SK-N-DZ (cell line): Measurements from ENCODE around the gene PLIN4.
A peak's percentile ranks its signal among the peaks of the same experiment; 100 is the strongest.
"Not testable (repeated sequence)": the region's sequence is repeated elsewhere in the genome, so short reads cannot be mapped to it uniquely, and the experiment has no call there.

Experiments
- DNase-seq: peaks from one replicate; pipeline ENCODE4 v3.0.0-alpha.2; 2015; ENCODE audit warnings: low spot score

Gene PLIN4

GRCh38 chr19:4527377-4527776 is 9.1 kb upstream of the PLIN4 start:
- DNase-seq, result not testable (repeated sequence)

DNA sequence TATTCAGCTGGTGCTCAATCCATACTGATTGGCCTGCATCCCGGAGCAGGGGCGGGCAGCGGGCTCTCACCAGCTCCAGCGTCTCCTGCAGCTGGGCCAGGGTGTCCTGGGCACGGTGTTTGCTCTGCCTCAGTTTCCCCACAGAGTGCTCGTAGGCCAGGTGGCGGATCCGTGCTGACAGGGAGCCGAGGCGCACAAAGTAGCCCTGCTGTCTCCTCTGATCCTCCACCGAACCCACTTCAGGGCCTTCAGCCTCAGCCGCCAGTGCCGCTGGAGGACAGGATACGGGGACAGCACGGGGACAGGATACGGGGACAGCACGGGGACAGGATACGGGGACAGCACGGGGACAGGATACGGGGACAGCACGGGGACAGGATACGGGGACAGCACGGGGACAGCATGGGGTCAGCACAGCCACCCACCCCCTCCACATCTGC is 7.3 kb upstream of the PLIN4 start:
- no peak for DNase-seq

DNA sequence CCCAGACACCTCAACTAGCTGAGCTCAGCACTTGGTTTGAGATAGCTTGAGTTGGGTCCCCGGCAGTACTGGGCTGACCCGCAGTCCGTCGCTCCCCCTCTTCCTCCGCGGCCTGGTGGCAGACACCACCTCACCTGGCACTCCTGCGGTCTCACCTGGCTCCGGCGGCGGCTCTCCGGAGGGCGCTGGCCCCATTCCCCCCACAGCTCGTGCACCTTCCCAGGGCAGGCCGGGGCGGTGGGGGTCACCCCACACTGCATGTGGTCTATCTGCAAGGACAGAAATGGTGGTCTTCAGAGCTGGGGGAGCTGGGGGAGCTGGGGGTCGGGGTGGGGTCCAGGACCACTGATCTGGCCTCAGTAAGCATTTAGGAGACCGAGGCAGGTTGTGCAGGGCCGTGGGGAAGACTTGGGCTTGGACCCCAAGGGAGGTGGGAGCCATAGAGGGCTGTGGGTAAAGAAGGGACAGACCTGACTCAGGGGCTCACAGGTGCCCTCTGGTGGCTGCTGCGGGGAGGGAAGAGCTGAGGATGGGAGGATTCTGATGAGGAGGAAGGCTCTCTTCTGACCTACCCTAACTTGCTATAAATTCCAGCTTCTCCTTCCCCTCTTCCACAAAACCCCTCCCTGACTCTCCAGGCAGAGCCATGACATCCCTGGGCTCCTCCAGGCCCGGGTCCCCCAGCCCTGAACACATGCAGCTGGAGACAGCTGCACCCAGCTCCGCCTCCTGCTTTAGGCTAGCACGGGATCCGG is 6.7 kb upstream of the PLIN4 start:
- peak; percentile 50 for DNase-seq

DNA sequence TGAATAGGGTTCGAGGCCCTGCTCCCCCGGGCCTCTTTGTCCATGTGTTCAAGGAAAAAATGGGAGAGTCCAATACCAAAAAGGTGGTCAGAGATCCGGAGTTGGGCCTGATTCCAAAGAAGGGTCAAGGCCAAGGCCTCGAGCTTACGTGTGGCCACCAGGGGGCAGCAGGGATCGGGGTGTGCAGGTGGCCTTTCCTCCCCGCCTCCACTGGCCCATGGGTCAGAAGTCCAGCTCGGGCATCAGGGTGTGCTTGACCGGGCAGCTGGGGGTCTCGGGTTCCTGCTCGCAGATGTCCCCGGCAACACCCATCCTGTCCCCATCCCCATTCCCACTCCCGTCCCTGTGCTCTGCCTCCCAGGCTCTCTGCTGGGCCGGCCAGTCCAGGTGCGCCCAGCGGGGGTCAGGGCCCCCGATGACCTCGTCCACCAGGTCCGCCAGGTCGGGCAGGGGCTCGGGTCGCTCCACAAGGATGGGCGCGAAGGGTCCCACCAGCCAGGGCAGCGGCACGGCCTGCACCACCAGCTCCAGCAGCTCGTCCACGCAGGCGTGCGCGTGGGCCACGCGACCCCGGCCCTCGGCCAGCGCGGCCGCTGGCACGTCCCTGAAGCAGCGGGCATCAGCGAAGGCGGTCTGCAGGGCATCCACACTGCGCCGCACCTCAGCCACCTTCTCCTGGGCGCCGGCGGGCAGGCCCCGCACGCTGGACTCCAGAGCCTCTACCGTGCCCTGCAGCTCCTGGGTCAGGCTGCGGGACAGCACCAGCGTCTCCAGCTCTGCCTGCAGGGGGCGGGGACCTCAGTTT is 5.2 kb upstream of the PLIN4 start:
- DNase-seq, result no peak

DNA sequence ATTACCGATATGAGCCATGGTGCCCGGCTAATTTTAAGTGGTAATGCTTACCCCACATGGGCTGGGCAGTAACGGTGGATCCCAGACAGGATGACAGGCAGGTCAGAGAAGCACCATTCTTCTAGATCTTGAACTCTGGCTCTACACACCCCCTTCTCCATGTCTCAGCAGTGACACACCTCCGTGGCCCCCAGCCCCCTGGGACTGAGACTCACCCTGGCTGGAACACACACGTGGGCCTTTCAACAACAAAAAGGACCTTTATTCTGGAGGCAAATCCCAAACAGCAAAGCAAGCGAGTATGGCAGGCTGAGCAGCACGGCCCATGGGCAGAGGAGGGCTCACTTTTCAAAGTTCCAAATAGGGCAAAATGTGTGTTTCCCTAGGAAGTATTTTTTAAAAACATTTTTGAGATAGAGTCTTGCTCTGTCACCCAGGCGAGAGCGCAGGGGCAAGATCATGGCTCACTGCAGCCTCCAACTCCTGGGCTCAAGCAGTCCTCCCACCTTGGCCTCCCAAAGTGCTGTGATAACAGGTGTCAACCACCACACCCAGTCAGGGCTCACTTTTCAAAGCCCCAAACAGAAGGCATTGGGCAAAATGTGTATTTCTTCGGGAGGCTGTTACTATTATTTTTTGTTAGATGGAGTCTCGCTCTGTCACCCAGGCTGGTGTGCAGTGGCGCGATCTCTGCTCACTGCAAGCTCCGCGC is 4.2 kb upstream of the PLIN4 start:
- DNase-seq, result no peak

DNA sequence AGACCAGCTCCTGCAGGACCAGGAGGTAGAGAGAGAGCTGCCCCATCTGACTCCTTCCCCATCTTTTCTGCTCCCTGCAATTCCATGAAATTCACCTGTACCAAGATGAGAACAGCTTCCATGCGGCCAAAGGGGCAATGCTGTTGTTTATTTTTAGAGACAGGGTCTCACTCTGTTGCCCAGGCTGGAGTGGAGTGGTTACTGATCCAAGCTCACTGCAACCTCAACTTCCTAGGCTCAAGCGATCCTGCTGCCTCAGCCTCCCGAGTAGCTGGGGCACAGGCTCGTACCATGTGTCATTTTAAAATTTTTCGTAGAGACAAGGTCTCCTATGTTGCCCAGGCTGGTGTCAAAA is 3.6 kb upstream of the PLIN4 start:
- DNase-seq, result no peak

- DNase-seq, result no peak
These were observed 3.0 kb upstream of the PLIN4 start for GRCh38 chr19:4521170-4521887.

- no peak for DNase-seq
These were observed 1.4 kb upstream of the PLIN4 start for GRCh38 chr19:4519521-4520277.

DNA sequence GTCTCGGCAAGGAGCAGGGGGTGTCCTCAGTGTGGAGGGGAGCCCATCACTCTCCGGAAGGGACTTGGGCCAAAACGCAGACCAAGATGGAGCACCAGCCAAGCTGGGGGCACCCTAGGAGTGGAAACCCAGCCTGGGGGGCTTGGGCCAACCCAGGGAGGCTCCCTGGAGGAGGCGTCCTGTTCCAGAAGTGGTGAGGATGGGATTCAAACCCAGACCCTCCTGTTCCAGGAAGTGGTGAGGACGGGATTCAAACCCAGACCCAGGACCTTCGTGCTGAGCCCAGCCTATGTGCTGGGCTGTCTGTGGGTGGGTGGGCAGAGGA is 848 bp upstream of the PLIN4 start:
- DNase-seq, result no peak

DNA sequence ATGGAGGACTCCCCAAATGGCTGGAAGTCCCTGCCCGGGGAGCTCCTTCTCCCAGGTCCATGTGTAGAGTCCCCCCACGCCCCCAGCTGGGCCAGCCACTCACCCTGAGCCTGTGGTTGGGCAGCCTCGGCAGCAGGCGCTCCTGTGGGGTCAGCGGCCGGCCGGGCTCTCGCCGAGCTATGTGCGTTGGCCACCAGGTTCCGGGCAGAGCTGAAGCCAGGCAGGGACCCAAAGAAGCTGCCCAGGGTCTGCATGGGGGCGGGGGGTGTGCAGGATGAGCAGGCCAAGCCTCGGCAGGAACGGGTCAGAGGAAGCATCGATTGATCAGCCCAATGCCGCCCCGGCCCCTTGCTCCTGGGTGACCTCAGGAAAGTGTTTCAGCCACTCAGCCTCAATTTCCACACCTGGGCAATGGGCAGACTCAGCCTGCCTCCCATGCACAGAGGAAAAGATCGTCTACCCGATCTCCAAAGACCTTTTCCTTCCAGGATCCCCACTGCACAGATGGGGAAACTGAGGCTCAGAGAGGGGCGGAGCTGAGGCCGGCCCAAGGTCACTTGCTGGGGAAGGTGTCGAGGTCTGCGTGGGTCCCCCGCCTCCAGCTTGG is 732 bp downstream of the PLIN4 start:
- DNase-seq, result no peak

DNA sequence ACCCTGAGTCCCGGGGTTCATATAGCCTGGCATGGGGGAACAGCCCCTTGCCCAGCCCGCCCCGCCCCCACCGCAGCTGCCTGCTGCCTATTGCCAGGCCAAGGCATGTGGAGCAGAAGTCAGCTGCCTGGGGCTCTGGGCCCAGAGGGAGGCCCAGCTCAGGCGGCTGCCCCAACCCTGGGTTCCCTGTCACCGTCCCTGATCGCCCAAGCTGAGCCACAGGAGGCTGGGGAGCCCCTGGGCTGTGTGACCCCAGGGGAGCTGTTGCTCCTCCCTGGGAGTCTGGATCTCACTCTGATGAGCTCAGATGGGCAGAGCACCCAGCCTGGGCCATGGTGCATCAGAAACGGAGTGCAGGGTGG is 1.4 kb downstream of the PLIN4 start:
- no peak for DNase-seq

DNA sequence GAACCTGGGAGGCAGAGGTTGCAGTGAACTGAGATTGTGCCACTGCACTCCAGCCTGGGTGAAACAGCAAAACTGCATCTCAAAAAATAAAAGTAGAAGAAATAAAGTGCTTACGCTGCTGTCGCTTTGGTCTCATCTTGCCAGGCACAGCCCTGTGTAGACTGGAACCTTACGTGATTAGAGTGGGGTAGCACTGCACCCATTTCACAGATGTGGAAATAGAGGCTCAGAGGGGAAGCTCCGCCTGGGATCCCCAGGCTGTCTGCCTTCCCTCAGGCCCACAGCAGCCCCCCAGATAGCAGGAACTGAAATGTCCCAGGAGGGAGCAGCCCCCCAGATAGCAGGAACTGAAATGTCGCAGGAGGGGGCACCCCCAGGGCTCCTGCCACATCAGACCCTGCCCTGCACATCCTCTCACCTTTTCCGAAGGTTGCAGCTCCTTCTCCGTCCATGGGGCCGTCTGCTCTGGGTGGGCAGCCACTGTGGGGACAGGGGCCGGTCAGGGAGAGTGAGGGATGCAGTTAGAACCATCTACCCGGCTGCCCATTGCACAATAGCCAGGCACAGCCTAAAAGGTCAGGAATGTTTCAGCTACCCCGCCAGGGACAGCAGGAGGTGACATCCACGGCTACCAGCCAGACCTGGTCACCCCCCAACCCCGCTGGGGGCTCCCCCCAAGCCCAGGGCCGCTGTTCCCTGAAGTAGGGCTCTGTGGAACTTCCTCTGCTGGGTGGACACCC is 1.9 kb downstream of the PLIN4 start:
- DNase-seq, result no peak

GRCh38 chr19:4515732-4516131 is 2.6 kb downstream of the PLIN4 start:
- DNase-seq, result no peak

DNA sequence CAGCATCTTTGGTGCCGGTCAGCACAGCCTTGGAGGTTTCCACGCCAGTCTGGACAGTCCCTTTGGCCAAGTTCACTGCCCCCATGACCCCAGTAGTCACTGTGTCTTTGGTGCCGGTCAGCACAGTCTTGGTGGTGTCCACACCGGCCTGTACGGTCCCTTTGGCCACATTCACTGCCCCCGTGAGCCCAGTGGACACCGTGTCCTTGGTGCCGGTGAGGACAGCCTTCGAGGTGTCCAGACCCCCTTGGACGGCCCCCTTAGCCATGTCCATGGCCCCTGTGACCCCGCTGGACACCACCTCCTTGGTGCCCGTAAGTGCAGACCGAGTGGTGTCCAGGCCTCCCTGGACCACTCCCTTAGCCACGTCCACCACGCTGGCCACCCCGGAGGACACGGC is 5.0 kb downstream of the PLIN4 start:
- DNase-seq, result no peak

- no peak for DNase-seq
These were observed 6.2 kb downstream of the PLIN4 start for GRCh38 chr19:4512070-4512469.

DNA sequence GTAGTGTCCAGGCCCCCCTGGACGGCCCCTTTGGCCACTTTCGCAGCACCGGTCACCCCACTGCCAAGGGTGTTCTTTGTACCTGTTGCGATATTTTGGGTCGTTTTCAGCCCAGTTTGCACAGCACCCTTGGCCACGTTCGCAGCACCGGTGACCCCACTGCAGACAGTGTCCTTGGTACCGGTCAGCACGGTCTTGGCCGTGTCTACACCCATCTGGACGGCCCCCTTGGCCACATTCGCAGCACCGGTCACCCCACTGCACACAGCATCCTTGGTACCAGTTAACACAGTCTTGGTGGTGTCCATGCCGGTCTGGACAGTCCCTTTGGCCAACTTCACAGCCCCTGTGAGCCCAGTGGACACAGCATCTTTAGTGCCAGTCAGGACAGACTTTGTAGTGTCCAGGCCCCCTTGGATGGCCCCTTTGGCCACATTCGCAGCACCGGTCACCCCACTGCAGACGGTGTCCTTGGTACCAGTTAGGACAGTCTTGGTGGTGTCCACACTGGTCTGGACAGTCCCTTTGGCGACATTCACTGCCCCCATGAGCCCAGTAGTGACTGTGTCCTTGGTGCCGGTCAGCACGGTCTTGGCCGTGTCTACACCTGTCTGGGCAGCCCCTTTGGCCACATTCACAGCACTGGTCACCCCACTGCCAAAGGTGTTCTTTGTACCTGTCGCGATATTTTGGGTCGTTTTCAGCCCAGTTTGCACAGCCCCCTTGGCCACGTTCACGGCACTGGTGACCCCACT is 6.8 kb downstream of the PLIN4 start:
- DNase-seq, result no peak

- no peak for DNase-seq
These were observed 7.6 kb downstream of the PLIN4 start for GRCh38 chr19:4510435-4511255.

DNA sequence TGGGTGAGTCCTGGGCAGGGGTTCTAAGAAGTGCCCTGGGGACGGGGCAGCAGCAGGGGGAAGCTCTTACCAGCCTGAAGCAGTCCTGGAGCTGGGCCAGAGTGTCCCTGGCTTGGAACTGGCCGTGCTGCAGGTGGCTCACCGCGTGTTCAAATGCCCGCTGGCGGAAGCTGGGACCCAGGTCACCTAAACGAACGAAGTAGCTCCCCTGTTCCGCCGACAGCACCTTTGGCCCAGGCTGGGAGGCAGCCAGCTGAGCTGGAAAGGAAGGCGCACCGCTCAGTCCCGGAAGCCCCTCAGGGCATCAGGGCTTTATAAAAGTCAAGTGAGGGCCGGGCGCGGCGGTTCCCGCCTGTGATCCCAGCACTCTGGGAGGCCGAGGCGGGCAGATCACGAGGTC is 9.6 kb downstream of the PLIN4 start:
- DNase-seq, result no peak

GRCh38 chr19:4507804-4508203 is 10.5 kb downstream of the PLIN4 start:
- no peak for DNase-seq
